Measurements from ENCODE around the gene GGT5.

- no peak for TF ChIP-seq POLR2A (IDR thresholded peaks at IDR 0.05)
- no peak for TF ChIP-seq CTCF (IDR thresholded peaks at IDR 0.05 in 4 of 5, conservative IDR thresholded peaks at IDR 0.05 in 1 of 5)
Observed at GRCh38 chr22:24290459-24290858, 45.6 kb upstream of the GGT5 start.
